Measurements from ENCODE around the gene RBP5.
A peak's percentile ranks its signal among the peaks of the same experiment; 100 is the strongest.
"Not testable (repeated sequence)": the region's sequence is repeated elsewhere in the genome, so short reads cannot be mapped to it uniquely, and the experiment has no call there.

RBP5 gene

DNA sequence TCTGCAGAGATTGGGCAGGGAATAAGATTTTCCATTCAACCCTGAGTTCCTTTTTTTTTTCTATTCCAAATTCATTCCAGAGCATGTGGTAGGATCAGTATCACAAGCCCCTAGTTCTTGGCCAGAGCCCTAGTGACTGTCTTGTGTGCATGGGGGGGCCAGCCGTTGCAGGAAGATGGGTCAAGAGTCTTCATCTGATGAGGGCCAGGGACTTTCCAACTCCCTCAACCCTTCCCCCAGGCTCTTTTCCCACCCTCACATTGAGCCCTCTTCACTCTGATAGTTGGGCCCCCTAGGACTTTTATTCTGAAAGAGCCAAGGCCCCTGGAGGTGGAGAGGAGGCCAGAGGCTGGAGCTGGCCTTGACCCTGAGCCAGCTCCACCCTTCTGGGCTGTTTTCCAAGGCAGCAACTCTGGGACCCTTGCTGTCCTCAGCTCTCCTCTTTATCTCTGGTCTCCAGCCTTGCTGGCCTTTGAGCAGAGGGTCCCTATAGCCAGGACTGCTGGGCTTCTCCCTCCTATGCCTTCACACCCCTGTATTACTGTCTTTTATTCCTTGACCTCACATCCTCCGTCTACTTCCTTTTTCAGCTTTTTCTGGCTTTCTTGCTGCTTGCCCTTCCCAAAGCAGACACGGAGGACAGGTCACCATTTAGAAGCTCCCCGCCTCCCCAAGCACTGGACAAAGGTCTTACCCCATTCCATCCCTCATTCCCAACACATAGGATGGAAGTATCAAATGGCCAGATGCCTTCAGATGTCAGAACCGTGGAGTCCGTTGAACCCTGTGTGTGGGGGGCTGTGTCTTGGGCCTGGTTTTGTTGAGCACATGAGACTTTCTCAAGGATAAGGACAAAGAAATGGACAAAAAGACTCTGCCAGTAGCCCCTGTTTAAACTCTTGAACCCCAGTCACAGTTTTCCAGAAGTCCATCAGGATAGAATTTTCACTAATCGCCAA, 5.6 kb downstream of the RBP5 start:
- no peak for DNase-seq (ENCODE audit: low read depth)

DNA sequence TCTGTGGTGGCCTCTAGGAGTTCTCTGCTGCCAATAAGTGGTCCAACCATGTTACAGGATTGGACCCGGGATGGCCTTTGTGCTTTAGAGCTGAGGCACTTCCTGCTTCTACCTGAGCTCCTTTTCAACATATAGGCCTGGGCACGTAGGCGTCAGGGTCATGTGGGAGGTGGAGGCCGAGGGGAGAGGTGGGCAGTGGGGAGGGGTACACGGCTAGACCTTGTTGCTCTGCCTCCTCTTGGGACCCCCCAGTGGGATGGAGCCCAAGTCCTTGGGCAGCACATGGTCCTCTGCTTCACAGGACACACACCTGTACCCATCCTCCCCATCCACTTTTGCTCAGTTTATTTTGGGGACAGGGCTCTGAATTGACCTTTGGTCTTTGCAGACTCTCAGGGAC, 7.4 kb downstream of the RBP5 start:
- DNase-seq (ENCODE audit: low read depth) = no peak

DNA sequence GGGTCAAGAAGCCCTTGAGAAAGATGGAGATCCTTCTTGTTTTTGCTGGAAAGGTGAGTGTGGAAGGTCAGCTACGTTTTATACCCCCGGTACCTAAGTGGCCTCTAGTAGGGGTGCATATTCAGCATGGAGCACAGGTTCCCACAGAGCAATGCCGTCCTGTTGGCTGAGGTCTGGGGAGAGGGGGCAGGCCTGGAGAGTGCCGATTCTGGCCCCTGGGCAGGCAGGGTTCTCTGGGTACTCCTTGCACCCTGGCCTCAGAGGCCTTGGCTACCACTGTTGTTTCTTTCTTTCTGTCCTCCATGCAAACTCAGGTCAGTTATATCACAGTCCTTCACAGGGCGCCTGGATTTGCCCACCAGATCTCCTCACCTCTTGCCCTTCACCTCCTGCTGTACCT, 8.5 kb downstream of the RBP5 start:
- no peak for DNase-seq (ENCODE audit: low read depth)

- no peak for DNase-seq (ENCODE audit: low read depth)
Measured at GRCh38 chr12:7118881-7119280, 9.8 kb downstream of the RBP5 start.

- no peak for DNase-seq (ENCODE audit: low read depth)
Measured at GRCh38 chr12:7117670-7118069, 11.0 kb downstream of the RBP5 start.

DNA sequence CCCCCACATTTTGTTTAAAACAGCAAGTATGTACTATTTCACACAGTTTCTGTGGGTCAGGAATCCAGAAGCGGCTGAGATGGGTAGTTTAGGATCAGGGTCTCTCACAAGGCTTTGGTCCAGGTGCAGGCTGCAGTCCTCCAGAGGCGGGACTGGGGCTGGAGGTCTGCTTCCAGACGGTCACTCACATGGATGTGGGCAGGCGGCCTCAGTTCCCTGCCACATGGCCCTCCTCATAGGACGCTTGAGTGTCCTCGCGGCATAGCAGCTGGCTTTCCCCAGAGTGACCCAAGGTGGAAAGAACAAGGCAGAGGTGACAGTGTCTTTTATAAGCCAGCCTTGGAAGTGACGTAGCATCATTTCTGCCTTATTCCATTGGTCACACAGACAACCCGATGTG, 11.8 kb downstream of the RBP5 start:
- no peak for DNase-seq (ENCODE audit: low read depth)

DNA sequence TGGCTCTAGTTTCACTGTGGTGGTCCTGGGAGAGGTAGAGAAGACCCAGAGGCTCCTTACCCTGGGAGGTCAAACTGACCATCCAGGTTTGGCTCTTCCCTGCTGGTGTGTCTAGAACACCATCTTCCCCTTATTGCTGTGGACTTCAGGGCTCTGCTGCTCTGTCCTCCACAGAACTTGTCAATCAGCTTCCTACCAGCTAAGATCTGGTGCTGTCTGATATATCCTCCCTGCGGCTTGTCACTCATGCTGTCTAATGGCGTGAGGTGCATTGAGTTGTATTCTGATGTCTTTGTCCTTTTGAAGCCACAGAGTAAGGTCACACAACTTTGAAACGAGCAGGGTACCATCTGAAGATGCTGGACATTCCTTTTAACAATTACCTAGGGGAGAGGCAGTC, 12.5 kb downstream of the RBP5 start:
- DNase-seq (ENCODE audit: low read depth) = no peak

DNA sequence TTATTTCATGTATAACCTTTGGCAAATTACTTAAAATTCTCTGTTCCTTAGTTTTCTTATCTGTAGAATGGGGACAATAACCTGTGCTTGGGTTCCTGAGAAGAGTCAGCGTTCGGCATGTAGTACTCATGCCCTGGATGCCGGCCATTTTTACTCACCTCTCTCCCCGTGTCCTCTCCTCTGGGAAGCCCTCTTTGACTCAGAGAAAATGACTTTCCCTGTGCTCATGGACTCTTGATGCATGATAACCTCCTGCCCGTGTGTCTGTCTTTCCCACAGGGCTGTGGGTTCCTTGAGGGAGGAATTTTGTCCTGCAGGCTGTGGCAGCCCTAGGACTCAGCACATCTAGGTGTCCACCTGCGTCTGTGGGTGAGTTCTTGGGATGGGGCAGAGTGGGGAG, 13.8 kb downstream of the RBP5 start:
- DNase-seq (ENCODE audit: low read depth) = no peak

DNA sequence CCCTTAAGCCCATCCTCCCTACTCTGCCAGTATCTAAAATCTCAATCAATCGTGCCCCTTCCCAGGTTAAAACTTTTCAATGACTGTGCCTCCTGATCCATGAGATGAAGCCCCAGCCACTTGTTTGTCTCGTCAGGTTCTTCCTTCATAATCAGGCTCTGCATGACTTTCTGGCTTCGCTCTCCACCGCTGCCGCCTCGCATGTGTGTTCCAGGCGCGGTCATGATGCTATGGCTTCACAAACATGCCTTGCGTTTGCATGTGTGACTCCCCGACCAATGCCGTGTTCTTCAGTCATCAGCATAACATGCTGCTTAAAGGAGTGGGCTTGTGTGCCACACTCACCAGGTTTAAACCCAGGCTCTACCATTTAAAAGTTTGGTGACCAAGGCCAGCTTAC, 14.7 kb downstream of the RBP5 start:
- DNase-seq (ENCODE audit: low read depth) = no peak

- DNase-seq (ENCODE audit: low read depth) = no peak
Measured at GRCh38 chr12:7113389-7113871, 15.3 kb downstream of the RBP5 start.

DNA sequence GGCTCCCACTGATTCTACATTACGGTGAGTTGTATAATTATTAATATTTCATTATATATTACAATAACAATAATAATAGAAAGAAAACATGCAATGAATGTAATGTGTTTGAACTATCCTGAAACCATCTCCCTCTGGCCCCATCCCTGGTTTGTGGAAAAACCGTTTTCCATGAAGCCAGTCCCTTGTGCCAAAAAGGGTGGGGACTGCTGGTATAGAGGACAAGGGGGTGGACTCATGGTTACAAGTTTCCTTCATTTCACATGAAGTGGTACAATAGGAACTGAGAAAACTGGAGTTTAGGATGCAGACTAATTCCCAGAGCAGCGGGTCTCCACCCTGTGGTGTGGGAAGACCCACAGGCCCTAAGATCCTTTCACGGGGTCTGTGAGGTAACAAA, 16.6 kb downstream of the RBP5 start:
- DNase-seq (ENCODE audit: low read depth) = no peak

DNA sequence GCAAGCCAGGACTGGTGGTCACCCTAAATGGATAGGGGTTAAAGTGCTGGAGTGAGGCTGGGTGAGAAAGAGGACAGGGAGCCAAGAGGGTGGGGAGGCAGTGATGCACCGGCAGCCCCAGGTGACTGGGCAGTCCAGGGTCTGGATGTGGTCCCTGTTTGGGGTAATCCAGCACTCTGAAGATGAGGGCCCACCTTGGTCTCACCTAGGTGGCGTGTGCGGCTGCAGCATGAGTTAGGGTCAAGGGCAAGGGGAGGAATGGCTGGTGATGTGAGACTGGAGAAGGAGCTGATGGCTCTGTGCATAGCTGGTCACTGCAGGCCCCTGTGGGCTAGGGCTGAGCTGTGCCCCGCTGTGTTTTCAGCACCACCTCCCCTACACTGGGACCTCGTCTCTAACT, 18.0 kb downstream of the RBP5 start:
- no peak for DNase-seq (ENCODE audit: low read depth)

DNA sequence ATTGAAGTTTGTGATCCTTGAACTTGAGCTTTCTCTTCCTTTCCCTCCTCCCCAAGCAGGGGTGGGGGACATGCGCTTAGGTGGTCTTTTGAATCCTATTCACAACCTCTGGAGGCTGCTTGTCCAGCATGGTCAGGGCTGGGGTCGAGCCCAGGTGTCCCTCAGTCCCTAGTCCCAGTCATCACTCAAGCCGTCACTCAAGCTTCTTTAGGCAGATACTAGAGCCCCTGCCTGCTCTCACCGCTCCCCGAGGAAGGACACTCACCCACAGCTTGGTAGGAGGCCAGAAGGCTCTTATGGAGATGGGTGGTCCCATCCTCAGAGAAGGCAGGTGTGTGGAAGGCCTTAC, 19.1 kb downstream of the RBP5 start:
- DNase-seq (ENCODE audit: low read depth) = no peak

DNA sequence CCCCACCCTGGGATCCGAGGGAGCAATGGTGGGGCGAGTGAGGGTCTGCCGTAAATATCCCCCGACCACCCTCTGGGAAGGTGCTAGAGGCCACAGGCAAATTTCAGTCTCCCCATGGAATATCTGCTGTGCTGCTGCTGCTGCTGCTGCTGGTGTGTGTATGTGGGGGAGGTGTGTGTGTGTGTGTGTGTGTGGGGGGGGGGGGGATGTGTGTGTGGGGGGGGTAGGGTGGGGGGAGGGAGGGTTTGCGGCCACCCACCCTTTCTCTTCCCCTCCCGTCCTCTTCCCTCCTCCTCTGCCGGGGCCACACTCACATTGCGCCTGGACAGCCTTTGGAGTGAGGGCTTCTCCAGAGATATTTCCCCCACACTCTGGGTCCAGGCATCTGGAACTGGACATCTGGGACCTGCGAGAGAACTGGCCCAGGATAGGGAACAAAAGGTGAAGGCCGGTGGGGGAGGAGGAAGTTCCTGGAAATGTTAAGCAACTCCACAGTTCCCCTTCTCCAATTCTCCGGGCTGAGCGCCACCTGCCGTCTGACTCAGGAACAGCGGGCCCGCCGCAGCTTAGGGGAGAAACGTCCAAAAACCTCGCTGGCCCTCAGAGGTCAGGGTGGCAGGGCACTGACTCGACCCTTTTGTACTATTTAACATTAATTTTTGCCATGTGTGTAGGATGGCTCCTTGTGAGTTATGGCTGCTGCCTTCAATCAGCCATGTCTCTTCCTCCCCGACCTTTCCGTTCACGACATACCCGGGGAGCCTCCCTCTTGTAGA, 19.7 kb downstream of the RBP5 start, which contains the start of gene C1RL:
TSS of gene C1RL (minus strand) at position 419 of the 776 bp plus-strand sequence. CDS start at position 385, 34 bp downstream.
- DNase-seq (ENCODE audit: low read depth) = peak; percentile 59

DNA sequence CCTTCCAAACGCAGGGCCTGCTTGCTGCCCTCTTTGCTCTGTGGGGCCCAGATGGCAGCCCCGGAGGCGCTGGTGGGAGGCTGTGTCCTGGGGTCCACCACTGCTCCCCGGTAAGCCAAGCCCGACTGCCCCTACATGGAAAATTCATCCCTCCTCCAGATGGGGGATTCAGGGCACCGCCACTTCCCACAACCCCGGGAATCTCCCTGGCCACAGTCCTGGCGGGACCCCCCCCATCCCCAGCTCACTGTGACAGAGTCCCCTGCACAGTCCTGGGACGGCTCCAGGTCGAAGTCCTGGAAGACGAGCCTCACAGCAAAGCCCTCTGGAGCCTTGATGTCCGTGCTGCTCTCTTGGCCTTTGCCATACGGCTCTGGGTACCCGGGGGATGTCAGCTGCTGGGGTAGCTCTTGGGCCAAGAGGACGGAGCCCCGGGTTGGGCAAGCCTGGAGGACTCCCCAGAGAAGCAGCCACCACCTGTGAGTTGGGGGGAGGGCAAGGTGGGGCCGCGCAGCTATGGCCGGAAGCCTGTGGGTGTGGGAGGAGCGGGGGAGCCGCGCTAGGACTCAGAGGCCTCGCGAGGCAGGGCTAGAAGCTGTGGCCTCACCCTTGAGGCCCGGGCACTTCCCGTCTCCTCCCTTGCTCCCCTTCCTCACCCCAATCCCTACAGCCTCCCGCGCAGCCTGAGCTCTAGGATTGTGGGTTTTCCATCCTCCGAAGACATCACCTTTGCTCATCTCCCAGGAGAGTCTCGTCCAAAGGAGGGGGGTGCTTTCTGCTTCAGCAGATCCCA, 20.5 kb downstream of the RBP5 start:
- peak; percentile 52 for DNase-seq (ENCODE audit: low read depth)

DNA sequence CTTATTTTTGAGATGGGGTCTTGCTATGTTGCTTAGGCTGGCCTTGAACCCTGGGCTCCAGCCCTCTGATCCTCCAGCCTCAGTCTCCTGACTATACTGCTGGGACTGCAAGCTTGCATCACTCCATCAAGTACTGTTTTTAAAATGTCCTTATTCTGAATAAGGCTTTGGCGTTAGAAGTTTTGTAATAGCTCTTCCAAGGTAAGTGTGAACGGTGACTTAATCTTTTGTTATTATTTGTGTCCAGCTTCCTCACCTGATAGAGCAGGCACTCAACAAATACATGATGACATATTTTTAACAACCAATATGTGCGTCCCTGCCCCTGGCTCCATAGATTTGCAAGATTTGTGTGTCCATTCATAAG, 21.1 kb downstream of the RBP5 start:
- no peak for DNase-seq (ENCODE audit: low read depth)

GRCh38 chr12:7107181-7107580, 21.5 kb downstream of the RBP5 start:
- not testable (repeated sequence) for DNase-seq (ENCODE audit: low read depth)

GRCh38 chr12:7106082-7106481, 22.6 kb downstream of the RBP5 start:
- DNase-seq (ENCODE audit: low read depth) = no peak

DNA sequence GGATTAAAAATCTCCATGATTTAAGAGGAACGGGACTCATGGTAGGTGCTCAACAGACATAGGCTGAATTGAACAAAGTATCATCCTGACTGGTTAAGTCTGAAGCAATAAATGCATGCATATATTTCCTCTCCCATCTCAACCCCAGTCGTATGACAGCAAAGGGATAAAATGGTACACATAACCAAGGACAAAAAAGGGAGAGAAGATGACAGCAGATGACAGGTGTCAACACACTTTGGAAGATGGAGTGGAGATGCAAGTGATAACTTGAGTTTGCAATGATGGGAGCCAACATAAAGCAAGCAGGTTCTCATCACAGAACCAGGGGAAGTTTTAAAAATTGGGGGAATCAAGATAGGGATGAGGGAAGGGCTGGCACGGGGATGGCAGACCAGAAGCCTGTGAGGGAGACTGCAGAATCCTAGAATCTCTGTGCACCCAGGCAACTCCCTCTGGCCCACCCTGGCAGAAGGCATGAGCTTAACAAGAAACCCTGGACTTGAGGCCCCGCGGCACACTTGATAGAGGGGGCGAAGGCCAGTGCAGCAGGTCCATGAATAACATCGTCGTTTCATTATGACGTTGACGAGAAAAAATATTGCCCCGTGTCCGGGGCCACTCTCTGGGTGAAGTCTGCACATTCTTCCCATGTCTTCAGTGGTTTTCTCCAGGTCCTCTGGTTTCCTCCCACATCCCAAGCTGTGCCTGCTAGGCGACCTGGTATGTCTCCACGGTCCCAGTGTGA, 24.7 kb downstream of the RBP5 start:
- no peak for DNase-seq (ENCODE audit: low read depth)

- DNase-seq (ENCODE audit: low read depth) = no peak
Measured at GRCh38 chr12:7102582-7102981, 26.1 kb downstream of the RBP5 start.

DNA sequence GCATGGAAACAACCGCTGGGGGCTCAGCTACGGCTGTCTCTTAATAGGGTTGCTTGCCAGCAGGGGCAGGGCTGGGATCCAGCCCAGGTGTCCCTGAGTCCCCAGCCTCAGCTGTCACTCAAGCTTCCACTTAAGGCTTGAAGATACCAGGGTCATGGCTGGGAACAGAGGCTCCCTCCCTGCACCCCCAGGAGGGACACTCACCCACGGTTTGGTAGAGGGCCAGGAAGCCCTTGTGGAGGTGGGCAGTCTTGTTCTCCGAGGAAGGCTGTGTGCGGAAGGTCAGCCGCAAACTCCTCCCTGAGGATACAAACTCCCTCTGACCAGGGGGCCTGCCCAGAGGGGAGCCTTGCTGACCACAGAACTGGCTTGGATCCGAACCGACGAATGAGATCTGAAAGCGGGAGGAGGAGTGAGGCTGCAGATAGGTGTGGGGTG, 27.0 kb downstream of the RBP5 start:
- DNase-seq (ENCODE audit: low read depth) = no peak
